GM18499 (cell line): ENCODE results near the gene CYP26C1.
"Not testable (repeated sequence)": the region's sequence is repeated elsewhere in the genome, so short reads cannot be mapped to it uniquely, and the experiment has no call there.

Experiments used
- ATAC-seq: cut with Tn5 transposase; IDR thresholded peaks from one replicate; pipeline ENCODE4 v1.9.1; 2021; ENCODE audit warnings: moderate number of reproducible peaks; ENCODE audit not compliant: insufficient read depth, unreplicated experiment

The CYP26C1 gene

DNA sequence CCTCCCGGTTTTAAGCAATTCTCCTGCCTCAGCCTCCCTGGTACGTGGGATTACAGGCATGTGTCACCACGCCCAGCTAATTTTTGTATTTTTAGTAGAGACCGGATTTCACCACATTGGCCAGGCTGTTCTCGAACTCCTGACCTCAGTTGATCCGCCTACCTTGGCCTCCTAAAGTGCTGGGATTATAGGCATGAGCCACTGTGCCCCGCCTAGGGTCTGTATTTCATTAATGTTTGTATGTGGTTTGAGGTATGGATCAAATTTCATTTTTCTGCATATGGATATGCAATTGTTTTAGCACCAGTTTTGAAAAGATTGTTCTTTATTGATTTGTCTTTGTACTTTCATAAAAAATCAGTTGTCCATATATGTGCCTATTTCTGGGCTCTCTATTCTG, 39.1 kb downstream of the CYP26C1 start:
- no peak for ATAC-seq

DNA sequence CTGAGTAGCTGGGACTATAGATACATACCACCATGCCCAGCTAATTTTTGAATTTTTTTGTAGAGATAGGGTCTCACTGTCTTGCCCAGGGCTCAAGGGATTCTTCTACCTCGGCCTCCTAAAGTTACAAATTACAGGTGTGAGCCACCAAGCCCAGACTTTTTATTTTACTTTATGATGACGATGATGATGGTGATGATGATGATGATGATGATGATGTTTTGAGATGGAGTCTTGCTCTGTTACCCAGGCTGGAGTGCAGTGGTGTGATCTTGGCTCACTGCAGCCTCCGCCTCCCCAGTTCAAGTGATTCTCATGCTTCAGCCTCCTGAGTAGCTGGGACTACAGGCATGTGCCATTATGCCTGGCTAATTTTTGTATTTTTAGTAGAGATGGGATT, 40.5 kb downstream of the CYP26C1 start:
- ATAC-seq, result not testable (repeated sequence)

DNA sequence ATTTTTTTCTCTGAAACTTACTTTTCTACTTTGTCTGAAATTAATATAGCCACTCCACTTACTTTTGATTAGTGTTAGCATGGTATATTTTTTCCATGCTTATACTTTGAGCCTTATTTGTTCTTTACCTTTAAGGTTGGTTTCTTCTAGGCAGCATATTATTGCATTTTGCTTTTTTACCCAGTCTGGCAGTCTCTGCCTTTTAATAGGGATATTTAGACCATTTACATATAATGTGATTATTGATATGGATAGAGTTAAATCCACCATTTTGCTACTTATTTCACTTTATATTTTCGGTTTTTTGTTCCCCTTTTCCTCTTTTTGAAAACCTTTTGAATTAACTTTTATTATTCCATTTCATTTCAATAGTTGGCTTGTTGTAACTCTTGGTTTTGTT, 43.4 kb downstream of the CYP26C1 start:
- ATAC-seq, result no peak

DNA sequence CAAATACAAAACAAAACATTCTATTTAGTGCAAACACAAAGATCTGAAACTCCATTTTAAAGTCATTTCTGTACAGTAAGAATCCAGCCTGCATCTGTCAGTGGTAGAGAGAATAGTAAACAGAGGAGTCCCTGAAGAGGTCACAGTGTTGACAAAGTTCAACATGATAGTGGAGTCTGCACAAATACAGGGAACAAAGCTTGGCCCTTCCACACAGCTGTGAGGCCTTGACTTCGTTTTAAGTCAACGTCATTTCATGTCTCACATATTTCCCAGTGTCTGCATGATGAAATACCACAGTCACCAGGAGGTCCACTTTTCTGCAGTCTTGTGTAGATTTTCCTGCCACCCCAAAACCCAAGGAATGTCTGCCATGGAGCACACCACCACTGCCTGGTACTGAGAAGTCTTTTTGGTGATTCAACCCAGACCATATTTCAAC, 46.1 kb downstream of the CYP26C1 start:
- ATAC-seq, result no peak

DNA sequence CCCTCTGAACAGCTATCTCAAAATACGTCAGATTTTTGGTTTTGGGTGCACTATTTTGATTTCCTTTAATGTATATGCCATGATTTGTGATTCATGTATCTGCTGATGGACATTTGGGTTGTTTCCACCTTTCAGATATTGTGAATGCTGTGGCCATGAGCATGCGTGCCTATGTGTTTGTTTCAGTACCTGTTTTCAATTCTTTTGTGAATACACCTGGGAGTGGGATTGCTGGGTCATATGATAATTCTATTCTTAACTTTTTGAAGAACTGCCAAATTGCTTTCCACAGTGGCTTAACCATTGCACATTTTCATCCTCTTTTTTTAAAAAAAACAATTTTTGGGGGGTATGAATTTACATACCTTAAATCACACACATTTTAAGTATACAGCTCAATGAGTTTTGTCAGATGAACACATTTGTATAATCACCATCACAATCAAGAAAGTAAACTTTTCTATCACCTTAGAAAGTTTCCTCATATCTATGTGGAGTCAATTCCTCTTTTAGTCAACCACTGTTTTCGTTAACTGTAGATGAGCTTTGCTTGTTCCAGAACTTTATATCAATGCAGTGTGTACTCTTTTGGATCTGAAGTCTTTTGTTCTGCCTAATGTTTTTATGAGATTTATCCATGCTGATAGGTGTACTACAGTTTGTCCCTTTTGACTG, 50.0 kb downstream of the CYP26C1 start:
- ATAC-seq, result no peak

DNA sequence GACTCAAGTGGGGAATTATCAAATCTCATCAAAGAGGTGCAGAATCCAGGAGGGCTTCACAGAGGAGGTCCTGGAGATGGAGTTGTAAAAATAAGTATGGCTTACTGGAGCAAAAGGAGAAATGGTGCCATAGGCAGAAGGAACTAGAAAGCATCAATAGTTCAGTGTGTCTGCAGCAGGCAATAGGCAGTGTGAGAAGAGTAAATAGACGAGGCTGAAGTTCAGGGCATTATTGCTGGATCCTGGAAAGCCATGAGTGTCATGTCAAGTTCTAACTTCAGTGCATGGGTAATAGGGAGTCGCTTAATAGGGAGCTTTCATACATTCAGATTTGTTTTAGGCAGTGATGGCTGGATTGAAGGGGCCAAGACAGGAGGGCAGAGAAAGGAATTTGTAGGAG, 52.4 kb downstream of the CYP26C1 start:
- ATAC-seq, result no peak

DNA sequence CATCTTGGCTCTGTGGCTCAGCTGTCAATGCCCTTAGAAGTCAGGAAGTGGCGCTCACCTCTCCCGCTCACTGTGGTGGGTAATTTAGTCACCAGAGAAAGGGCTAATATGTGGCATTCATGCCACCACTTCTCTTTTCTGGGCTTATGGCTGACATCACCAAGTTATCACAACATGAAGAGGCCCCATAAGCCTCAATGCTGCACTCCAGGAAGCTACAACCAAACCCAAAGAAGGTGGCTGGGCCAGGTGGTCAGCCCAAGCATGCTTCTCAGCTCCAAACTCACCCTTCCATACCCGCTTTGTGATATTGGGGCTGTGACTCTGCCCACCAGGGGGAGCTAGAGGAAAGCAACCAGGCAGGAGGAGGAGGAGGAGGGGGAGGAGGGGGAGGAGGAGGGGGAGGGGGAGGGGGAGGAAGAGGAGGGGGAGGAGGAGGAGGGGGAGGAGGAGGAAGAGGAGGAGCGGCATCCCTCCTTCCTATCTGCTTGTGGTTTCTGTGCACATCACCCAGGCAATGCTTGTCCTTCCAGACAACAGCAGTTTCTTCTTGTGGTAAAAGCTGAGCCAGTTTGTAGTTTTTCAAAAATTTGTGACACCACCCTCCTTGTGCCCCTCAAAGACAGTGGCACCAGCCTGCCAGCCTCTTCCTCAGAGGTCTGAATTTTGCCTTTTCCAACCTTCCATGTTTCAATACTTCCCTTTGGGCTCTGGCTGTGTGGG, 55.2 kb downstream of the CYP26C1 start:
- ATAC-seq, result no peak
